HepG2 (cell line): ENCODE data around the gene JPH2. TPM values are rescaled to one million over a fixed set of nuclear protein-coding genes. Genes with fewer than 3 reads are reported as not detected.

Experiments used
- ATAC-seq: fragments of 200-7000 bp; cut with Tn5 transposase; 3 replicates; pipeline ENCODE4 v1.9.1; 2020; ENCODE audit warnings: mild to moderate bottlenecking, moderate library complexity
- BruUV-seq: library from RNA; stranded (reverse); fragments of 400-500 nt; replicated peaks from 2 replicates; lab custom pipeline; 2021; lab: Mats Ljungman, UMichigan
- CTCF ChIA-PET: fragments of 300-600 bp; formaldehyde crosslinking; extraction: SDS; loops from one replicate; lab custom pipeline; 2021; ENCODE audit warnings: low total read pairs, inconsistent platforms, low intra/inter-chr PET ratio; lab: Yijun Ruan, JAX
- POLR2A ChIA-PET: fragments of 350-600 bp; sonication (Branson Sonifier 250); formaldehyde crosslinking; loops from one replicate; lab custom pipeline; 2020; ENCODE audit warnings: antibody characterized with exemption, inconsistent platforms; lab: Yijun Ruan, JAX
- DNase-seq: peaks from one replicate; pipeline ENCODE4 v3.0.0-alpha.2; 2015; ENCODE audit warnings: low spot score
- FAIRE-seq: peaks from 3 replicates; lab custom pipeline; 2011; peaks lifted over from hg19 to GRCh38; lab: Jason Lieb, UNC
- H2AFZ ChIP-seq: one replicate; pipeline ENCODE4 v1.6.1; 2011; ENCODE audit warnings: low read length, inconsistent platforms
- H3K27ac ChIP-seq: fragments of 300-600 bp; 3 replicates; pipeline ENCODE4 v1.8.0; 2011; ENCODE audit warnings: mixed run types, mild to moderate bottlenecking, mixed read lengths, low read length, inconsistent platforms; ENCODE audit not compliant: insufficient read depth; ENCODE audit errors: extremely low read length
- H3K27me3 ChIP-seq, 2 experiments: fragments of 200-600 bp in 1 of 2; 2 replicates in 1 of 2; 3 replicates in 1 of 2; pipeline versions ENCODE4 v1.6.0 to v1.8.0; 2011; ENCODE audit warnings: low read length in 2 of 2, mild to moderate bottlenecking in 2 of 2, moderate library complexity in 2 of 2, inconsistent platforms in 1 of 2; ENCODE audit not compliant: insufficient read depth in 2 of 2, control insufficient read depth in 1 of 2
- H3K36me3 ChIP-seq, 2 experiments: fragments of 200-600 bp in 1 of 2; replicated peaks in 1 of 2; 2 replicates in 1 of 2; 3 replicates in 1 of 2; pipeline versions ENCODE4 v1.5.1 to v1.8.0; 2011; ENCODE audit warnings: low read length in 2 of 2, inconsistent platforms in 1 of 2; ENCODE audit not compliant: insufficient read depth in 2 of 2, control insufficient read depth in 1 of 2
- H3K4me1 ChIP-seq: 2 replicates; pipeline ENCODE4 v1.5.1; 2012; ENCODE audit warnings: low read length, inconsistent platforms; ENCODE audit not compliant: insufficient read depth
- H3K4me2 ChIP-seq: 2 replicates; pipeline ENCODE4 v1.6.0; 2011; ENCODE audit warnings: low read depth, low read length, inconsistent platforms
- H3K4me3 ChIP-seq, 3 experiments: fragments of 200-600 bp in 1 of 3; sonication (generic), shearing (Covaris generic) in 1 of 3; replicated peaks in 1 of 3; 2 replicates each; pipeline ENCODE4 v1.5.1; 2011 to 2016; ENCODE audit warnings: low read length in 3 of 3, inconsistent platforms in 2 of 3, low read depth in 2 of 3, mild to moderate bottlenecking in 2 of 3, control low read depth in 1 of 3, mixed read lengths in 1 of 3; ENCODE audit not compliant: insufficient read depth in 1 of 3
- H3K79me2 ChIP-seq: one replicate; pipeline ENCODE4 v1.6.1; 2011; ENCODE audit warnings: low read length, inconsistent platforms; ENCODE audit not compliant: insufficient read depth
- H3K9ac ChIP-seq: 2 replicates; pipeline ENCODE4 v1.6.0; 2011; ENCODE audit warnings: mild to moderate bottlenecking, low read depth, low read length, inconsistent platforms; ENCODE audit not compliant: insufficient read depth
- H3K9me3 ChIP-seq: 2 replicates; pipeline ENCODE4 v1.5.1; 2012; ENCODE audit warnings: mild to moderate bottlenecking, low read length
- H4K20me1 ChIP-seq: 2 replicates; pipeline ENCODE4 v1.6.0; 2011; ENCODE audit warnings: inconsistent platforms, mild to moderate bottlenecking, low read length, moderate library complexity; ENCODE audit not compliant: insufficient read depth
- BHLHE40 ChIP-seq: IDR thresholded peaks from 2 replicates; pipeline ENCODE4 v1.6.1; 2011; ENCODE audit warnings: low read length, improper control_type of control experiment
- KDM3A ChIP-seq: IDR thresholded peaks from 2 replicates; pipeline ENCODE4 v1.6.1; 2018; ENCODE audit warnings: low read depth, missing compliant biosample characterization
- KDM5A ChIP-seq: fragments of 200-600 bp; sonication (generic); IDR thresholded peaks from 2 replicates; pipeline ENCODE4 v1.7.0; 2018; ENCODE audit warnings: antibody characterized with exemption, mild to moderate bottlenecking, low read length, borderline replicate concordance
- KLF9 ChIP-seq: IDR thresholded peaks from 2 replicates; pipeline ENCODE4 v1.6.1; 2016; ENCODE audit warnings: low read depth
- MAZ ChIP-seq, 2 experiments: sonication (generic) in 1 of 2; formaldehyde crosslinking in 1 of 2; IDR thresholded peaks; 2 replicates each; pipeline versions ENCODE4 v1.5.0 to v1.6.1; 2012 to 2020; ENCODE audit warnings: low read depth in 2 of 2, mild to moderate bottlenecking in 2 of 2, borderline replicate concordance in 1 of 2, improper control_type of control experiment in 1 of 2, low read length in 1 of 2, missing genetic modification reagents in 1 of 2, moderate library complexity in 1 of 2
- PHF21A ChIP-seq: sonication (generic); formaldehyde crosslinking; IDR thresholded peaks from 2 replicates; pipeline ENCODE4 v1.5.0; 2020; ENCODE audit warnings: mild to moderate bottlenecking, missing genetic modification reagents
- PRMT3 ChIP-seq: sonication (generic); formaldehyde crosslinking; IDR thresholded peaks from 2 replicates; pipeline ENCODE4 v1.8.1; 2022; ENCODE audit warnings: low read depth, mild to moderate bottlenecking, moderate library complexity, missing genetic modification reagents, borderline replicate concordance
- SNAPC2 ChIP-seq: sonication (generic); formaldehyde crosslinking; IDR thresholded peaks from 2 replicates; pipeline ENCODE4 v1.8.1; 2022; ENCODE audit warnings: mild to moderate bottlenecking, missing genetic modification reagents
- TCF12 ChIP-seq, 2 experiments: fragments of 450-650 bp in 1 of 2; sonication (generic) in 1 of 2; formaldehyde crosslinking in 1 of 2; IDR thresholded peaks; 2 replicates each; pipeline versions ENCODE4 v1.6.1 to v1.8.0; 2017 to 2022; ENCODE audit warnings: antibody characterized with exemption in 1 of 2, mild to moderate bottlenecking in 1 of 2, missing genetic modification reagents in 1 of 2, moderate library complexity in 1 of 2
- ZBTB8A ChIP-seq: sonication (generic); formaldehyde crosslinking; IDR thresholded peaks from 2 replicates; pipeline ENCODE4 v1.4.0; 2020; ENCODE audit warnings: mild to moderate bottlenecking, low read depth, missing genetic modification reagents, borderline replicate concordance
- ZKSCAN1 ChIP-seq: fragments of 150-350 bp; IDR thresholded peaks from 2 replicates; pipeline ENCODE4 v1.6.1; 2014; ENCODE audit warnings: low read length
- ZNF138 ChIP-seq: sonication (generic); formaldehyde crosslinking; IDR thresholded peaks from 2 replicates; pipeline ENCODE4 v1.5.0; 2020; ENCODE audit warnings: mild to moderate bottlenecking, low read depth, missing genetic modification reagents
- ZNF644 ChIP-seq: IDR thresholded peaks from 2 replicates; pipeline ENCODE4 v1.6.1; 2016; ENCODE audit warnings: low read depth
- ZNF660 ChIP-seq: sonication (generic); formaldehyde crosslinking; IDR thresholded peaks from 2 replicates; pipeline ENCODE4 v1.5.1; 2020; ENCODE audit warnings: mild to moderate bottlenecking, low read depth, missing genetic modification reagents, borderline replicate concordance
- ZNF746 ChIP-seq: sonication (generic); formaldehyde crosslinking; IDR thresholded peaks from 2 replicates; pipeline ENCODE4 v1.8.0; 2022; ENCODE audit warnings: mild to moderate bottlenecking, missing genetic modification reagents
- ZNF766 ChIP-seq: sonication (generic); formaldehyde crosslinking; IDR thresholded peaks from 2 replicates; pipeline ENCODE4 v1.5.0; 2020; ENCODE audit warnings: missing genetic modification reagents, borderline replicate concordance
- ZUFSP ChIP-seq: sonication (generic); formaldehyde crosslinking; IDR thresholded peaks from 2 replicates; pipeline ENCODE4 v1.9.0; 2021; ENCODE audit warnings: missing genetic modification reagents, mild to moderate bottlenecking, borderline replicate concordance
- WGBS: methylation state at CpG from one replicate; pipeline ENCODE4 v1.1.6; 2017; ENCODE audit warnings: low lambda C conversion rate; 5-methylcytosine and 5-hydroxymethylcytosine counted together
- in situ Hi-C: cut with HindIII; loops from 2 replicates; pipeline ENCODE4 v1.10.0; 2017; ENCODE audit warnings: low pct_unique_long_range_greater_than_20kb; ENCODE audit not compliant: extremely low pct_ligation_motif_present
- intact Hi-C: fragments of 100-400 bp; cut with micrococcal nuclease; formaldehyde crosslinking; loops from one replicate; pipeline ENCODE4 v1.10.0; 2022; ENCODE audit not compliant: unreplicated experiment
- polyA plus RNA-seq, 8 experiments: library from polyadenylated mRNA; depleted of rRNA in 3 of 8; stranded (reverse) in 7 of 8; unstranded in 1 of 8; fragments of >200 nt; fragmentation: Illumina TruSeq in 4 of 8; extraction: Trizol in 4 of 8; gene quantifications; 2 replicates each; pipeline versions ENCODE4 v1.2.1 to v1.2.3, GENCODE V29; 2011 to 2016; ENCODE audit warnings: low read depth in 4 of 8, missing spikeins in 1 of 8, mixed read lengths in 1 of 8; ENCODE audit not compliant: insufficient read depth in 1 of 8
- total RNA-seq, 5 experiments: library from RNA; depleted of rRNA; stranded (reverse); fragments of >200 nt; fragmentation: Illumina TruSeq; extraction: Trizol; gene quantifications; 2 replicates each; pipeline ENCODE4 v1.2.3, GENCODE V29; 2016; ENCODE audit warnings: low read depth in 1 of 5

The JPH2 gene
- total and polyA plus RNA-seq, 2 of the 13 experiments (the other 11 are each of a cell fraction or from before 2014, with no cell fraction given), result 0.42 TPM; not detected in 1

- TF ChIP-seq MAZ (IDR thresholded peaks at IDR 0.05; ENCODE audit: borderline replicate concordance, low read depth, low read length) (no peak), MAZ (CRISPR knock-in tag; IDR thresholded peaks at IDR 0.05; ENCODE audit: low read depth) (no peak), ZKSCAN1 (no peak), ZNF644 (CRISPR knock-in tag) (no peak), PRMT3 (CRISPR knock-in tag) (no peak), BHLHE40 (no peak), ZBTB8A (CRISPR knock-in tag) (no peak)
Measured at GRCh38 chr20:44153636-44154043, 33.3 kb downstream of the JPH2 start (continued).

- no peak for ATAC-seq
- CTCF ChIA-PET, result no interaction called here
- no peaks in the 10 kb centered on the region for H3K36me3 ChIP-seq
- TF ChIP-seq ZNF660 (no peak), PHF21A (CRISPR knock-in tag) (no peak), ZNF138 (CRISPR knock-in tag) (no peak), SNAPC2 (no peak), ZNF766 (CRISPR knock-in tag) (no peak), TCF12 (IDR thresholded peaks at IDR 0.05) (no peak), TCF12 (CRISPR knock-in tag; IDR thresholded peaks at IDR 0.05) (no peak), ZNF746 (CRISPR knock-in tag) (no peak), ZUFSP (CRISPR knock-in tag) (no peak), KDM3A (no peak), KLF9 (CRISPR knock-in tag) (no peak), KDM5A (no peak)
- TF ChIP-seq, all 625 proteins: peak for 0
- H3K27ac ChIP-seq, result no peak overlapping the region
- no peak for FAIRE-seq
- H3K4me2 ChIP-seq, result no peak overlapping the region
- intact Hi-C loops, result no loop called here
- H4K20me1 ChIP-seq, result no peaks in the 10 kb centered on the region
- WGBS, result 35% methylated on average over 14 of the region's 14 CpGs
- H2AFZ ChIP-seq, result no peak overlapping the region
- no peaks in the 10 kb centered on the region for H3K79me2 ChIP-seq
- no peak overlapping the region for H3K9ac ChIP-seq
- H3K4me1 ChIP-seq, result no peaks in the 10 kb centered on the region
- BruUV-seq, result no TSS peak
- POLR2A ChIA-PET, result no interaction called here
- no peak overlapping the region for H3K4me3 ChIP-seq
- no peaks in the 10 kb centered on the region for H3K9me3 ChIP-seq
- DNase-seq, result no peak
- H3K27me3 ChIP-seq, result peaks cover 0 to 27% of the 10 kb centered on the region in 2 experiments; a peak in 4 of 5 replicates
- in situ Hi-C loops, result no loop called here
Measured at GRCh38 chr20:44151621-44152416, 35.2 kb downstream of the JPH2 start.
